ENCODE data around the gene SNRNP25.

DNA sequence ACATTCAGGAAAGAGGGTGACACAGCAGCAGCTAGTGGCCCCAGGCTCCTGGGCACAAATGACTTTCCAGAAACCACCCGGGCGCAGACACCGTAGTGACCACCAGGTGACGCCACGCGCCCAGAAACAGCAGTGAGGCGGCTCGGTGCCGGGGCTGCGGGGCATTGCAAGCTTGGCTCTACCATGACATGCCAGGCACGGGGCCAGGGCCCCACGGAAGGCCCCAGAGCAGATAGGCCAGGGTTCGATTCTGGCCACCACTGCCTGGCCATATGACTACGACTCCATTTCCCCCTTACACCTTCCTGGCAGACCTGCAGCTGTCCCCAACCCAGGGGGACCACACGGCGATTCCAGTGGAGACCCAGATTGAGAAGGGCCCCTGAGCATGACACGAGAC is 12.1 kb downstream of the SNRNP25 start:
- TF ChIP-seq, protein P1, sequence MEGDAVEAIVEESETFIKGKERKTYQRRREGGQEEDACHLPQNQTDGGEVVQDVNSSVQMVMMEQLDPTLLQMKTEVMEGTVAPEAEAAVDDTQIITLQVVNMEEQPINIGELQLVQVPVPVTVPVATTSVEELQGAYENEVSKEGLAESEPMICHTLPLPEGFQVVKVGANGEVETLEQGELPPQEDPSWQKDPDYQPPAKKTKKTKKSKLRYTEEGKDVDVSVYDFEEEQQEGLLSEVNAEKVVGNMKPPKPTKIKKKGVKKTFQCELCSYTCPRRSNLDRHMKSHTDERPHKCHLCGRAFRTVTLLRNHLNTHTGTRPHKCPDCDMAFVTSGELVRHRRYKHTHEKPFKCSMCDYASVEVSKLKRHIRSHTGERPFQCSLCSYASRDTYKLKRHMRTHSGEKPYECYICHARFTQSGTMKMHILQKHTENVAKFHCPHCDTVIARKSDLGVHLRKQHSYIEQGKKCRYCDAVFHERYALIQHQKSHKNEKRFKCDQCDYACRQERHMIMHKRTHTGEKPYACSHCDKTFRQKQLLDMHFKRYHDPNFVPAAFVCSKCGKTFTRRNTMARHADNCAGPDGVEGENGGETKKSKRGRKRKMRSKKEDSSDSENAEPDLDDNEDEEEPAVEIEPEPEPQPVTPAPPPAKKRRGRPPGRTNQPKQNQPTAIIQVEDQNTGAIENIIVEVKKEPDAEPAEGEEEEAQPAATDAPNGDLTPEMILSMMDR (IDR thresholded peaks at IDR 0.05), result peak; percentile 96
- TF ChIP-seq ZFX (IDR thresholded peaks at IDR 0.05; ENCODE audit: borderline replicate concordance), result no peak

All from 22Rv1 (cell line).